ENCODE measurements around the gene ALS2.

GRCh38 chr2:201806442-201807170 lies 25.9 kb upstream of the ALS2 start, which contains the start of gene CDK15:
- TF ChIP-seq MAX (IDR thresholded peaks at IDR 0.05) (no peak), CREB1 (IDR thresholded peaks at IDR 0.05; ENCODE audit: low read depth) (no peak), FOXM1 (IDR thresholded peaks at IDR 0.05; ENCODE audit: borderline replicate concordance, low read depth) (no peak), YY1 (IDR thresholded peaks at IDR 0.05; ENCODE audit: low read depth) (no peak), CEBPB (IDR thresholded peaks at IDR 0.05) (no peak), TEAD4 (IDR thresholded peaks at IDR 0.05) (no peak), TAF1 (IDR thresholded peaks at IDR 0.05; ENCODE audit: low read depth) (no peak), RAD21 (IDR thresholded peaks at IDR 0.05; ENCODE audit: low read depth) (no peak)

Data from Ishikawa (cell line).